Embryonic facial prominence (tissue), 1 donor: ENCODE data around the gene PI4KA.
A peak's percentile ranks its signal among the peaks of the same experiment; 100 is the strongest.
"Not testable (repeated sequence)": the region's sequence is repeated elsewhere in the genome, so short reads cannot be mapped to it uniquely, and the experiment has no call there.

ENCODE experiments used
- DNase-seq: peaks from one replicate; pipeline ENCODE4 v3.0.0-alpha.2; 2016; ENCODE audit errors: extremely low spot score

PI4KA gene

GRCh38 chr22:20858615-20859416 lies at the start of gene PI4KA, which contains the start of gene SNAP29:
TSS of gene PI4KA (minus strand) at chr22:20858811. CDS start at chr22:20858725, 86 bp downstream.
TSS of gene SNAP29 (plus strand) at chr22:20859007. CDS start at chr22:20859111, 104 bp downstream.
- DNase-seq, result peak; percentile 92

- DNase-seq, result no peak
Observed at GRCh38 chr22:20906387-20906767, 47.8 kb upstream of the PI4KA start.

GRCh38 chr22:20905415-20906386 lies 47.1 kb upstream of the PI4KA start:
- DNase-seq, result no peak

- DNase-seq, result no peak
Observed at GRCh38 chr22:20904980-20905355, 46.4 kb upstream of the PI4KA start.

GRCh38 chr22:20904008-20904979 lies 45.7 kb upstream of the PI4KA start:
- DNase-seq, result no peak

- DNase-seq, result no peak
Observed at GRCh38 chr22:20903093-20903492, 44.5 kb upstream of the PI4KA start.

- DNase-seq, result not testable (repeated sequence)
Observed at GRCh38 chr22:20901093-20902033, 42.8 kb upstream of the PI4KA start.

GRCh38 chr22:20899827-20900423 lies 41.3 kb upstream of the PI4KA start:
- DNase-seq, result no peak

GRCh38 chr22:20897737-20898136 lies 39.1 kb upstream of the PI4KA start:
- DNase-seq, result not testable (repeated sequence)

GRCh38 chr22:20890975-20891374 lies 32.4 kb upstream of the PI4KA start:
- no peak for DNase-seq

- no peak for DNase-seq
Observed at GRCh38 chr22:20889904-20890540, 31.4 kb upstream of the PI4KA start.

GRCh38 chr22:20889025-20889704 lies 30.6 kb upstream of the PI4KA start:
- no peak for DNase-seq

GRCh38 chr22:20887375-20887774 lies 28.8 kb upstream of the PI4KA start:
- DNase-seq, result no peak

- DNase-seq, result no peak
Observed at GRCh38 chr22:20885557-20886323, 27.1 kb upstream of the PI4KA start.

- DNase-seq, result no peak
Observed at GRCh38 chr22:20885017-20885556, 26.5 kb upstream of the PI4KA start.

- no peak for DNase-seq
Observed at GRCh38 chr22:20884454-20884853, 25.8 kb upstream of the PI4KA start.

GRCh38 chr22:20882855-20883254 lies 24.2 kb upstream of the PI4KA start:
- no peak for DNase-seq
